A549 (cell line): ENCODE results near the gene UBQLN1. TPM values are rescaled to one million over a fixed set of nuclear protein-coding genes. Genes with fewer than 3 reads are reported as not detected.

Experiments
- ATAC-seq, 2 experiments: fragments of 200-7000 bp in 1 of 2; fragments of >200 bp in 1 of 2; cut with Nextera tagmentation in 1 of 2; cut with Tn5 transposase in 1 of 2; 3 replicates each; pipeline versions ENCODE4 v1.8.0 to v1.9.1; 2018 to 2020; ENCODE audit warnings: mild to moderate bottlenecking in 1 of 2, moderate library complexity in 1 of 2
- CTCF ChIA-PET: fragments of 300-600 bp; sonication (Branson Sonifier 250); formaldehyde crosslinking; extraction: SDS; loops from one replicate; lab custom pipeline; 2021; ENCODE audit warnings: antibody characterized with exemption, inconsistent platforms; lab: Yijun Ruan, JAX
- POLR2A ChIA-PET: fragments of 350-600 bp; formaldehyde crosslinking; extraction: SDS; loops from one replicate; lab custom pipeline; 2021; ENCODE audit warnings: antibody characterized with exemption, inconsistent platforms; lab: Yijun Ruan, JAX
- DNase-seq, 2 experiments: peaks; one replicate each; pipeline versions ENCODE4 v3.0.0 to v3.0.0-alpha.2; 2011 to 2016; ENCODE audit warnings: low read depth in 1 of 2, low spot score in 1 of 2
- FAIRE-seq: peaks from 2 replicates; lab custom pipeline; 2011; peaks lifted over from hg19 to GRCh38; lab: Jason Lieb, UNC
- H3K27ac ChIP-seq, 2 experiments: fragments of >200 bp; sonication (Bioruptor Twin); formaldehyde crosslinking; 3 replicates each; pipeline ENCODE4 v1.5.1; 2016 to 2017
- H3K4me1 ChIP-seq: fragments of >200 bp; sonication (Bioruptor Twin); formaldehyde crosslinking; 3 replicates; pipeline ENCODE4 v1.6.1; 2016
- H3K4me2 ChIP-seq: fragments of >200 bp; sonication (Bioruptor Twin); formaldehyde crosslinking; 3 replicates; pipeline ENCODE4 v1.6.1; 2016
- H3K4me3 ChIP-seq: fragments of >200 bp; sonication (Bioruptor Twin); formaldehyde crosslinking; 3 replicates; pipeline ENCODE4 v1.5.1; 2016
- H3K9me3 ChIP-seq: fragments of >200 bp; sonication (Bioruptor Twin); formaldehyde crosslinking; 3 replicates; pipeline ENCODE4 v1.6.1; 2016
- ATOH8 ChIP-seq: fragments of 250-450 bp; sonication (Bioruptor Pico); IDR thresholded peaks from 2 replicates; pipeline ENCODE4 v1.5.0; 2020; ENCODE audit warnings: low read depth, mild to moderate bottlenecking, moderate library complexity
- BCL3 ChIP-seq: fragments of >200 bp; sonication (Bioruptor Twin); formaldehyde crosslinking; IDR thresholded peaks from 3 replicates; pipeline ENCODE4 v1.6.1; 2016
- CBX8 ChIP-seq: fragments of 200-600 bp; sonication (generic); IDR thresholded peaks from 2 replicates; pipeline ENCODE4 v1.6.1; 2016
- CEBPB ChIP-seq, 2 experiments: fragments of >200 bp in 1 of 2; sonication (Bioruptor Twin) in 1 of 2; formaldehyde crosslinking in 1 of 2; IDR thresholded peaks; 2 replicates each; pipeline ENCODE4 v1.6.1; 2012 to 2016
- CHD2 ChIP-seq: fragments of 150-350 bp; IDR thresholded peaks from 2 replicates; pipeline ENCODE4 v1.6.1; 2014; ENCODE audit warnings: low read length; ENCODE audit not compliant: partially characterized antibody
- EP300 ChIP-seq, 2 experiments: fragments of >200 bp; sonication (Bioruptor Twin); formaldehyde crosslinking; IDR thresholded peaks; 2 replicates in 1 of 2; 3 replicates in 1 of 2; pipeline ENCODE4 v1.6.1; 2016 to 2017
- FOSL2 ChIP-seq, 2 experiments: fragments of 450-650 bp in 1 of 2; fragments of >200 bp in 1 of 2; sonication (Bioruptor Twin) in 1 of 2; formaldehyde crosslinking; IDR thresholded peaks; 2 replicates each; pipeline versions ENCODE4 v1.5.0 to v1.6.1; 2016 to 2020; ENCODE audit warnings: mild to moderate bottlenecking in 1 of 2, moderate library complexity in 1 of 2
- HEYL ChIP-seq: fragments of 250-450 bp; sonication (Bioruptor Pico); IDR thresholded peaks from 2 replicates; pipeline ENCODE4 v1.8.0; 2021; ENCODE audit warnings: mild to moderate bottlenecking, moderate library complexity
- HOXA7 ChIP-seq: fragments of 250-450 bp; sonication (Bioruptor Pico); IDR thresholded peaks from 2 replicates; pipeline ENCODE4 v1.5.0; 2020; ENCODE audit warnings: mild to moderate bottlenecking, moderate library complexity
- HOXB13 ChIP-seq: fragments of 250-450 bp; sonication (Bioruptor Pico); IDR thresholded peaks from 2 replicates; pipeline ENCODE4 v1.5.0; 2020; ENCODE audit warnings: low read depth, mild to moderate bottlenecking, moderate library complexity
- HOXB5 ChIP-seq: fragments of 250-450 bp; sonication (Bioruptor Pico); IDR thresholded peaks from 2 replicates; pipeline ENCODE4 v1.5.0; 2020; ENCODE audit warnings: mild to moderate bottlenecking, moderate library complexity
- JUNB ChIP-seq: fragments of >200 bp; sonication (Bioruptor Twin); formaldehyde crosslinking; IDR thresholded peaks from 2 replicates; pipeline ENCODE4 v1.6.1; 2016
- KDM5A ChIP-seq: fragments of 200-600 bp; sonication (generic); IDR thresholded peaks from 2 replicates; pipeline ENCODE4 v1.6.1; 2016; ENCODE audit warnings: antibody characterized with exemption, mild to moderate bottlenecking
- MAZ ChIP-seq: fragments of 150-350 bp; IDR thresholded peaks from 2 replicates; pipeline ENCODE4 v1.6.1; 2014; ENCODE audit warnings: antibody characterized with exemption, low read depth, low read length, borderline replicate concordance
- NFE2L2 ChIP-seq: fragments of 150-350 bp; conservative IDR thresholded peaks from 2 replicates; pipeline ENCODE4 v1.6.1; 2014; ENCODE audit warnings: low read length
- NR3C1 ChIP-seq: fragments of >200 bp; sonication (Bioruptor Twin); formaldehyde crosslinking; IDR thresholded peaks from 3 replicates; pipeline ENCODE4 v1.6.1; 2017
- POLR2A ChIP-seq: IDR thresholded peaks from 2 replicates; pipeline ENCODE4 v1.6.1; 2012; ENCODE audit warnings: mild to moderate bottlenecking, low read length
- POLR2AphosphoS2 ChIP-seq: conservative IDR thresholded peaks from 2 replicates; pipeline ENCODE4 v1.6.1; 2012; ENCODE audit warnings: low read length, improper control_type of control experiment, inconsistent platforms
- RARB ChIP-seq: fragments of 250-450 bp; sonication (Bioruptor Pico); IDR thresholded peaks from 2 replicates; pipeline ENCODE4 v1.8.0; 2021; ENCODE audit warnings: mild to moderate bottlenecking, moderate library complexity
- RCOR1 ChIP-seq: fragments of 150-350 bp; IDR thresholded peaks from 2 replicates; pipeline ENCODE4 v1.6.1; 2014; ENCODE audit warnings: antibody characterized with exemption, low read length, low read depth
- RFX5 ChIP-seq: fragments of 450-650 bp; IDR thresholded peaks from 2 replicates; pipeline ENCODE4 v1.7.1; 2014; ENCODE audit warnings: antibody characterized with exemption, mild to moderate bottlenecking, moderate library complexity
- SMC3 ChIP-seq: fragments of >200 bp; sonication (Bioruptor Twin); formaldehyde crosslinking; IDR thresholded peaks from 3 replicates; pipeline ENCODE4 v1.6.1; 2018; ENCODE audit warnings: inconsistent platforms
- ZFP36 ChIP-seq: fragments of 450-650 bp; IDR thresholded peaks from 2 replicates; pipeline ENCODE4 v1.6.1; 2014; ENCODE audit warnings: borderline replicate concordance; ENCODE audit not compliant: partially characterized antibody
- ZSCAN20 ChIP-seq: fragments of 250-450 bp; sonication (Bioruptor Pico); IDR thresholded peaks from 2 replicates; pipeline ENCODE4 v1.8.0; 2022; ENCODE audit warnings: mild to moderate bottlenecking, moderate library complexity
- WGBS: methylation state at CpG from one replicate; pipeline ENCODE4 v1.1.6; 2017; ENCODE audit errors: missing lambda C conversion rate; 5-methylcytosine and 5-hydroxymethylcytosine counted together
- polyA plus RNA-seq, 4 experiments: library from polyadenylated mRNA; depleted of rRNA in 3 of 4; stranded (reverse); fragments of >200 nt; fragmentation: RNase III in 1 of 4; extraction: RNeasy Plus Mini Kit Qiagen cat#74134 plus additional on column Dnase treatment in 1 of 4; gene quantifications; 2 replicates in 3 of 4; 3 replicates in 1 of 4; pipeline ENCODE4 v1.2.3, GENCODE V29; 2011 to 2017

UBQLN1 gene
- polyA plus RNA-seq, 2 of the 4 experiments (the other 2 are of a cell fraction) = 93.5 to 187 TPM

- ChIA-PET POLR2A (no interaction called here), CTCF (interaction anchor here (1.6 kb wide), 1 partner anchor 31 kb away, joined by 3 read pairs; no protein-coding TSS in a partner anchor)
- DNase-seq (no peak), FAIRE-seq (no peak), ATAC-seq (no peak)
- H3K9me3 ChIP-seq = no peaks in the 10 kb centered on the region
- H3K4me3 ChIP-seq = no peak overlapping the region
- H3K4me1 ChIP-seq = no peaks in the 10 kb centered on the region
- TF ChIP-seq SMC3 (no peak), FOSL2 (IDR thresholded peaks at IDR 0.05) (no peak), FOSL2 (CRISPR knock-in tag; IDR thresholded peaks at IDR 0.05) (no peak), HOXB13 (CRISPR knock-in tag) (no peak), RCOR1 (no peak), BCL3 (no peak), ZSCAN20 (CRISPR knock-in tag) (no peak), NR3C1 (no peak), EP300 (IDR thresholded peaks at IDR 0.05) (no peak)
- WGBS = 38% methylated on average over 1 of the region's 1 CpG
- H3K27ac ChIP-seq = no peak overlapping the region
- no peak overlapping the region for H3K4me2 ChIP-seq
Observed at GRCh38 chr9:83671451-83671850, 36.3 kb downstream of the UBQLN1 start.

- 95% methylated on average over 5 of the region's 5 CpGs for WGBS
- FAIRE-seq (no peak), ATAC-seq (no peak), DNase-seq (no peak)
- ChIA-PET CTCF (interaction anchor here (0.6 kb wide), 1 partner anchor 9 kb away, joined by 3 read pairs; no protein-coding TSS in a partner anchor), POLR2A (no interaction called here)
- TF ChIP-seq JUNB (no peak), RFX5 (no peak), CEBPB (IDR thresholded peaks at IDR 0.05) (no peak), RARB (no peak), NFE2L2 (no peak), HOXB5 (CRISPR knock-in tag) (no peak), KDM5A (no peak), POLR2A (no peak), HOXA7 (CRISPR knock-in tag) (no peak), POLR2AphosphoS2 (no peak), ZFP36 (no peak), ATOH8 (no peak), CBX8 (no peak), MAZ (no peak), CHD2 (no peak), HEYL (CRISPR knock-in tag) (no peak)
- Histone ChIP-seq H3K4me3 (no peak overlapping the region), H3K4me1 (no peaks in the 10 kb centered on the region), H3K9me3 (no peaks in the 10 kb centered on the region), H3K4me2 (no peak overlapping the region), H3K27ac (no peak overlapping the region)
Observed at GRCh38 chr9:83670381-83670780, 37.4 kb downstream of the UBQLN1 start.

- 84% methylated on average over 1 of the region's 1 CpG for WGBS
- FAIRE-seq (no peak), DNase-seq (no peak), ATAC-seq (no peak)
- ChIA-PET POLR2A (interaction anchor here (1.3 kb wide), 1 partner anchor 39 kb away, joined by 3 read pairs; no protein-coding TSS in a partner anchor), CTCF (interaction anchor here (1.2 kb wide), 1 partner anchor 39 kb away, joined by 3 read pairs; the partner anchor contains the start of gene UBQLN1)
- H3K4me3 ChIP-seq = no peak overlapping the region
- no peak for TF ChIP-seq ZSCAN20 (CRISPR knock-in tag)
- no peaks in the 10 kb centered on the region for H3K4me1 ChIP-seq
- no peaks in the 10 kb centered on the region for H3K9me3 ChIP-seq
- H3K4me2 ChIP-seq = no peak overlapping the region
- H3K27ac ChIP-seq = no peak overlapping the region
Observed at GRCh38 chr9:83669067-83669466, 38.7 kb downstream of the UBQLN1 start.
